Measurements from ENCODE around the gene TGM2. TPM values are rescaled to one million over a fixed set of nuclear protein-coding genes. Genes with fewer than 3 reads are reported as not detected.

The TGM2 gene
- total RNA-seq (2022; extraction: Qiagen RNA extraction): 343 to 504 TPM (median 454 TPM) in 5 replicates

DNA sequence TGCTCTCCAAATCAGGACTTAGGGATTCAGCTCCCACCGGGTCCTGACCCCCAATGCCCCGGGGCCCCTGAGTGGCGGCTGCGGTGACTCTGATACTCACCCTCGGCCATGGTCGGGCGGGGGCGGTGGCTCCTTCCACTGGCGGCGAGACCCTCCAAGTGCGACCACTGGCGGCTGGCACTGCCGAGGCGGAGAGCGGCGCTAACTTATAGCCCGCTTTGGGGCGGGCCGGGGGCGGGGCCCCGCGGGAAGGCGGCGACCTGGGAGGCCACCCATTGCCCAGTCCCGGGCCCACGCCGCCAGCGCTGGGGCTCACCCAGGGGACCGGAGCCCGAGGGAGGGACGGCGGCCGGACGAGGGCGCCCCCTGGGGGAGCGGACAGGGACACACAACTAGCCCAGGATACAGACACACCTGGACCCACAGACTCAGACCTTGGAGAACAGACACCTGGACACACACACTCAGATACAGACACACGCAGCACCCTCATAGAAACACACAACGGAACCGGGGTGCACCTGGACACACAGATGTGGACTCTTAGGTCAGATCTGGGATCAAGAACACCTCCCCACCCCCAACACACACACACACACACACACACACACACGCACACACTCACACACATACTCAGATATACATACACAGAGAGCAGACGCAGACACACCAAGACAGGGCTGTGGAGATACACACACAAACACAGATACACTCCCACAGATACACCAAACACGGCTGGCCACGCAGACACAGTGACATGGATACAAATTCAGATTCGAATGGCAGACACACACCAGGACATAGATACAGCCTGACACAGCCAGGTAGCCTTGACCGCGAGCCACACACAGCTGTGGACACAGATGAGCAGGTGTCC lies at the start of gene TGM2:
TGM2 (minus strand) TSS at position 182 of the 877 bp plus-strand sequence; CDS start at position 110, 72 bp downstream.

Other genes with a start within 250 kb of the TGM2 start
- gene TTI1, start 131.8 kb downstream of the TGM2 start, total RNA-seq (2022; extraction: Qiagen RNA extraction): 19.1 to 23.0 TPM (median 21.6 TPM) in 5 replicates
- gene RPRD1B, start 131.5 kb downstream of the TGM2 start, total RNA-seq (2022; extraction: Qiagen RNA extraction): 25.6 to 33.5 TPM (median 27.9 TPM) in 5 replicates
- gene KIAA1755, start 95.5 kb upstream of the TGM2 start, total RNA-seq (2022; extraction: Qiagen RNA extraction): 0.08 to 0.26 TPM (median 0.13 TPM) in 5 replicates
- not detected in 5 replicates for gene BPI, start 138.9 kb upstream of the TGM2 start, total RNA-seq (2022; extraction: Qiagen RNA extraction)
- 0.98 to 1.9 TPM (median 1.2 TPM) in 5 replicates for gene LBP, start 181.2 kb upstream of the TGM2 start, total RNA-seq (2022; extraction: Qiagen RNA extraction)